H1 (cell line): Measurements from ENCODE around the gene MYL2.

Experiments
- BCL11A ChIP-seq, 2 experiments: IDR thresholded peaks; one replicate each; pipeline ENCODE4 v1.6.1; 2011; ENCODE audit warnings: low read depth in 2 of 2, low read length in 2 of 2, mild to moderate bottlenecking in 2 of 2
- GABPA ChIP-seq: IDR thresholded peaks from 2 replicates; pipeline ENCODE4 v1.6.1; 2011; ENCODE audit warnings: mild to moderate bottlenecking, low read length, moderate library complexity, borderline replicate concordance; ENCODE audit not compliant: insufficient read depth
- POLR2A ChIP-seq, 2 experiments: IDR thresholded peaks; 1 replicate in 1 of 2; 2 replicates in 1 of 2; pipeline ENCODE4 v1.6.1; 2011; ENCODE audit warnings: low read depth in 2 of 2, low read length in 2 of 2, mild to moderate bottlenecking in 2 of 2; ENCODE audit errors: control extremely low read depth in 1 of 2
- ZNF274 ChIP-seq: IDR thresholded peaks from 2 replicates; pipeline ENCODE4 v1.7.0; 2012; ENCODE audit warnings: low read length, borderline replicate concordance; ENCODE audit errors: extremely low read depth
- TF ChIP-seq, protein P1 (sequence below), 3 experiments: IDR thresholded peaks; 1 replicate in 2 of 3; 2 replicates in 1 of 3; pipeline versions ENCODE4 v1.5.1 to v1.6.1; 2011; ENCODE audit warnings: low read length in 3 of 3, mild to moderate bottlenecking in 3 of 3, inconsistent platforms in 2 of 3, low read depth in 1 of 3, moderate library complexity in 1 of 3; ENCODE audit not compliant: insufficient read depth in 1 of 3; ENCODE audit errors: control extremely low read depth in 1 of 3

DNA sequence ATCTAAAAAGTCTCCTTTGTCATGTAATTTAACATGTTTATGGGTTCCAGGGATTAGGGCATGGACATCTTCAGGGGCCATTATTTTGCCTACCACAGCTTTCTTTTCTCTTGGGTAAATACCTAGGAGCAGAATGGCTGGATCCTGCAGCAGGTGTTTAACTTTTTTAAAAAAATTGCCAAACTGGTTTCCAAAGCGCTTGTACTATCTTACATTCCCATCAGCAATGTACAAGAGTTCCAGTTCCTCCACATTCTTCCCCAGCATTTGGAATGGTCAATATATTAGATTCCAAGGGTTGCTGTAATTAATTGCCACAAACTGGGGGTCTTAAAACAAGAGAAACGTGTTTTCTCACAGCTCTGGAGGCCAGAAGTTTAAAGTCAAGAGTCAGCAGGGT is 27.7 kb upstream of the MYL2 start:
- TF ChIP-seq, protein P1, sequence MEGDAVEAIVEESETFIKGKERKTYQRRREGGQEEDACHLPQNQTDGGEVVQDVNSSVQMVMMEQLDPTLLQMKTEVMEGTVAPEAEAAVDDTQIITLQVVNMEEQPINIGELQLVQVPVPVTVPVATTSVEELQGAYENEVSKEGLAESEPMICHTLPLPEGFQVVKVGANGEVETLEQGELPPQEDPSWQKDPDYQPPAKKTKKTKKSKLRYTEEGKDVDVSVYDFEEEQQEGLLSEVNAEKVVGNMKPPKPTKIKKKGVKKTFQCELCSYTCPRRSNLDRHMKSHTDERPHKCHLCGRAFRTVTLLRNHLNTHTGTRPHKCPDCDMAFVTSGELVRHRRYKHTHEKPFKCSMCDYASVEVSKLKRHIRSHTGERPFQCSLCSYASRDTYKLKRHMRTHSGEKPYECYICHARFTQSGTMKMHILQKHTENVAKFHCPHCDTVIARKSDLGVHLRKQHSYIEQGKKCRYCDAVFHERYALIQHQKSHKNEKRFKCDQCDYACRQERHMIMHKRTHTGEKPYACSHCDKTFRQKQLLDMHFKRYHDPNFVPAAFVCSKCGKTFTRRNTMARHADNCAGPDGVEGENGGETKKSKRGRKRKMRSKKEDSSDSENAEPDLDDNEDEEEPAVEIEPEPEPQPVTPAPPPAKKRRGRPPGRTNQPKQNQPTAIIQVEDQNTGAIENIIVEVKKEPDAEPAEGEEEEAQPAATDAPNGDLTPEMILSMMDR (IDR thresholded peaks at IDR 0.05; ENCODE audit: control extremely low read depth in 1 of 3, insufficient read depth in 1 of 3, low read depth in 1 of 3, low read length in 3 of 3), result no peak
- TF ChIP-seq BCL11A (IDR thresholded peaks at IDR 0.05; ENCODE audit: low read depth in 2 of 2, low read length in 2 of 2), result no peak
- no peak for TF ChIP-seq POLR2A (IDR thresholded peaks at IDR 0.05; ENCODE audit: control extremely low read depth in 1 of 2, low read depth in 2 of 2, low read length in 2 of 2)
- no peak for TF ChIP-seq ZNF274
- no peak for TF ChIP-seq GABPA
